GM12878 (cell line): ENCODE data around the gene SPAG9. TPM values are rescaled to one million over a fixed set of nuclear protein-coding genes. Genes with fewer than 3 reads are reported as not detected.

Experiments used
- ATAC-seq: fragments of 200-7000 bp; cut with Tn5 transposase; 3 replicates; pipeline ENCODE4 v1.9.1; 2020; ENCODE audit warnings: mild to moderate bottlenecking, moderate library complexity
- BruUV-seq: library from RNA; stranded (reverse); fragments of 400-500 nt; replicated peaks from 2 replicates; lab custom pipeline; 2021; lab: Mats Ljungman, UMichigan
- CTCF ChIA-PET: fragments of 300-600 bp; sonication (Branson Sonifier 250); formaldehyde crosslinking; extraction: SDS; loops from one replicate; lab custom pipeline; 2021; ENCODE audit warnings: inconsistent platforms; lab: Yijun Ruan, JAX
- POLR2A ChIA-PET: fragments of 350-600 bp; formaldehyde crosslinking; extraction: SDS; loops from one replicate; lab custom pipeline; 2021; ENCODE audit warnings: inconsistent platforms; lab: Charles Lee
- RAD21 ChIA-PET: fragments of 300-600 bp; sonication (Branson Sonifier 250); formaldehyde crosslinking; loops from one replicate; lab custom pipeline; 2023; ENCODE audit warnings: antibody characterized with exemption; ENCODE audit not compliant: unreplicated experiment; lab: Charles Lee
- SMC1A ChIA-PET: fragments of 300-600 bp; sonication (Branson Sonifier 250); formaldehyde crosslinking; loops from one replicate; lab custom pipeline; 2023; ENCODE audit not compliant: unreplicated experiment, uncharacterized antibody; lab: Charles Lee
- DNase-seq: peaks from one replicate; pipeline ENCODE4 v3.0.0-alpha.2; 2011; ENCODE audit warnings: low read depth, low spot score
- FAIRE-seq: peaks from 3 replicates; lab custom pipeline; 2011; peaks lifted over from hg19 to GRCh38; lab: Jason Lieb, UNC
- H2AFZ ChIP-seq: 2 replicates; pipeline ENCODE4 v1.6.0; 2011; ENCODE audit warnings: low read depth, low read length, control low read depth; ENCODE audit not compliant: control insufficient read depth
- H3K27ac ChIP-seq: 2 replicates; pipeline ENCODE4 v1.5.1; 2011; ENCODE audit warnings: control low read depth; ENCODE audit not compliant: control insufficient read depth, insufficient read depth
- H3K27me3 ChIP-seq, 2 experiments: replicated peaks in 1 of 2; 2 replicates each; pipeline versions ENCODE4 v1.6.0 to v1.6.1; 2011; ENCODE audit warnings: low read length in 1 of 2; ENCODE audit not compliant: control insufficient read depth in 2 of 2, insufficient read depth in 2 of 2
- H3K36me3 ChIP-seq, 2 experiments: 2 replicates each; pipeline ENCODE4 v1.5.1; 2011; ENCODE audit warnings: low read length in 1 of 2; ENCODE audit not compliant: control insufficient read depth in 2 of 2, insufficient read depth in 2 of 2
- H3K4me1 ChIP-seq: 2 replicates; pipeline ENCODE4 v1.6.1; 2011; ENCODE audit warnings: mild to moderate bottlenecking, low read length, moderate library complexity, mixed read lengths; ENCODE audit not compliant: control insufficient read depth, insufficient read depth
- H3K4me2 ChIP-seq: 2 replicates; pipeline ENCODE4 v1.6.0; 2011; ENCODE audit warnings: control low read depth; ENCODE audit not compliant: control insufficient read depth, insufficient read depth
- H3K4me3 ChIP-seq: fragments of 200-600 bp; sonication (generic); 2 replicates; pipeline ENCODE4 v1.5.1; 2016
- H3K79me2 ChIP-seq: 2 replicates; pipeline ENCODE4 v1.6.0; 2011; ENCODE audit warnings: low read length; ENCODE audit not compliant: control insufficient read depth, insufficient read depth
- H3K9ac ChIP-seq: 2 replicates; pipeline ENCODE4 v1.8.0; 2011; ENCODE audit warnings: low read length, control low read depth, mixed read lengths; ENCODE audit not compliant: control insufficient read depth, insufficient read depth
- H3K9me3 ChIP-seq: replicated peaks from 3 replicates; pipeline ENCODE4 v1.5.1; 2011; ENCODE audit warnings: mild to moderate bottlenecking, low read length; ENCODE audit not compliant: control insufficient read depth, insufficient read depth
- H4K20me1 ChIP-seq: 2 replicates; pipeline ENCODE4 v1.6.0; 2011; ENCODE audit not compliant: control insufficient read depth, insufficient read depth
- CEBPB ChIP-seq, 2 experiments: fragments of 150-350 bp in 1 of 2; IDR thresholded peaks; 2 replicates each; pipeline ENCODE4 v1.6.1; 2012 to 2014; ENCODE audit warnings: low read depth in 2 of 2, low read length in 2 of 2, borderline replicate concordance in 1 of 2, inconsistent platforms in 1 of 2
- CTCF ChIP-seq, 3 experiments: IDR thresholded peaks in 2 of 3; conservative IDR thresholded peaks in 1 of 3; 2 replicates each; pipeline ENCODE4 v1.5.1; 2011; ENCODE audit warnings: low read depth in 3 of 3, low read length in 3 of 3, mild to moderate bottlenecking in 3 of 3, control low read depth in 2 of 3, moderate library complexity in 2 of 3, inconsistent platforms in 1 of 3, mixed read lengths in 1 of 3; ENCODE audit not compliant: control insufficient read depth in 2 of 3, insufficient read depth in 1 of 3; ENCODE audit errors: extremely low read depth in 1 of 3
- ESRRA ChIP-seq: IDR thresholded peaks from 2 replicates; pipeline ENCODE4 v1.6.1; 2012; ENCODE audit warnings: mild to moderate bottlenecking, low read length, improper control_type of control experiment
- HSF1 ChIP-seq: fragments of 150-350 bp; IDR thresholded peaks from 2 replicates; pipeline ENCODE4 v1.6.1; 2014; ENCODE audit warnings: mild to moderate bottlenecking, low read depth, low read length
- LARP7 ChIP-seq: fragments of 450-650 bp; IDR thresholded peaks from 2 replicates; pipeline ENCODE4 v1.6.1; 2017; ENCODE audit warnings: mild to moderate bottlenecking
- NFIC ChIP-seq: IDR thresholded peaks from 2 replicates; pipeline ENCODE4 v1.6.1; 2012; ENCODE audit warnings: low read depth, mild to moderate bottlenecking, inconsistent platforms, low read length, moderate library complexity
- NR2C2 ChIP-seq: IDR thresholded peaks from 2 replicates; pipeline ENCODE4 v1.6.1; 2011; ENCODE audit warnings: borderline replicate concordance, low read depth; ENCODE audit not compliant: control insufficient read depth, insufficient read length
- POU2F2 ChIP-seq: IDR thresholded peaks from 3 replicates; pipeline ENCODE4 v1.6.1; 2011; ENCODE audit warnings: low read depth, mild to moderate bottlenecking, low read length, borderline replicate concordance
- WGBS: methylation state at CpG from one replicate; pipeline ENCODE4 v1.1.6; 2016; ENCODE audit warnings: low lambda C conversion rate; ENCODE audit not compliant: insufficient replicate concordance, insufficient coverage; ENCODE audit errors: missing lambda C conversion rate; 5-methylcytosine and 5-hydroxymethylcytosine counted together
- in situ Hi-C: fragments of 300-500 bp; cut with MboI; formaldehyde crosslinking; loops from 9 replicates; pipeline ENCODE4 v1.14.3; 2018; ENCODE audit warnings: mixed read lengths
- intact Hi-C: fragments of 100-400 bp; cut with micrococcal nuclease; formaldehyde crosslinking; loops from one replicate; pipeline ENCODE4 v1.14.2; 2022; ENCODE audit not compliant: unreplicated experiment
- polyA plus RNA-seq, 11 experiments: library from polyadenylated mRNA; depleted of rRNA in 4 of 11; unstranded in 6 of 11; stranded (reverse) in 5 of 11; fragments of >200 nt; fragmentation: Nextera tagmentation in 4 of 11; fragmentation: Illumina TruSeq in 1 of 11; extraction: Ambion mirVana in 4 of 11; extraction: Trizol in 1 of 11; gene quantifications; 1 replicate in 1 of 11; 2 replicates in 10 of 11; pipeline versions ENCODE4 v1.2.1 to v1.2.3, GENCODE V29; 2011 to 2016; ENCODE audit warnings: inconsistent platforms in 2 of 11, missing spikeins in 2 of 11, low read depth in 1 of 11
- total RNA-seq, 4 experiments: library from RNA; depleted of rRNA in 3 of 4; stranded (reverse); fragments of >200 nt in 3 of 4; fragmentation: Illumina TruSeq in 1 of 4; extraction: Trizol in 1 of 4; gene quantifications; 2 replicates each; pipeline versions ENCODE4 v1.2.1 to v1.2.3, GENCODE V29; 2013 to 2021

Gene SPAG9
- total and polyA plus RNA-seq, 10 of the 15 experiments (the other 5 are each of a cell fraction or from before 2014, with no cell fraction given) = 6.6 to 42.0 (median 24.9) TPM

- TF ChIP-seq HSF1 = no peak
- TF ChIP-seq LARP7 = no peak
- peak; percentile 61 for TF ChIP-seq NFIC
- TF ChIP-seq, all 136 proteins: peak for 10
Observed at GRCh38 chr17:51147650-51148049, 27.0 kb upstream of the SPAG9 start (continued).

DNA sequence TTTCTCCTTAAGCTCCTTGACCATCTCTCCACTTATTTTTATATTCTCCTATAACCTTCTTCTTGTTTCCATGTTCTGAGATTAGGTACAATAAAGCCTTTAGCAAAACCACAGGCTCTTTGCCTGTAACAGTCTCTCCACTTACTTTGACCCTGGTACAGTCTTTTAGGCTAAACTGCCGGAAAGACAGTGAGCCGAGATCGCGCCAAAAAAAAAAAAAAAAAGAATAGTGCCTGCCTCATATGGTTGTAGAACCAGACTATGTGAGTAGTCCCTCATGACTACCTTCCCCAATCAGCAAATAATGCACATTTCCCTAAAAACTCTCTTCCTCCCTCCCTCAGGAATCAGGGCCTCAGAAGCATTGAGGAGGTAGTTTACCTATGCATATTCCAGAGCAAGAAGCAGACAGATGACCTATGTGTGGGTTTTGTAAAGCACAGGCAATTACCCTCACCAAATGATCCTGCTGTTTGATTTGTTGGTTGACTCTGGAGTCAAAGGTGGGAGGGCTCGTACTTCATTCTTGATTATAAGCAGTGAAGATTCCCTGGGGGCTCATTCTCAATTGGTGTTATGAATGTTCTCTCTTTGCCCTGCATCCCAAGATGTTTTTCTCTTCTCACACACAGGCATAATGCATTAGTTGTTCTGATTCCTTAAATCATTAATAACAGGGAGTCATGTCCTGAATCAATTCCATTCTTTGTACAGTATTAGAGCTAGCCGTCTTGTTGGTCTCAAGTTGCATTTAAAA is 23.8 kb upstream of the SPAG9 start:
- Histone ChIP-seq H3K4me3 (no peak overlapping the region), H3K79me2 (no peaks in the 10 kb centered on the region), H3K4me1 (no peaks in the 10 kb centered on the region), H3K9me3 (no peaks in the 10 kb centered on the region), H3K36me3 (no peaks in the 10 kb centered on the region), H2AFZ (no peak overlapping the region), H3K9ac (no peak overlapping the region), H3K27me3 (no peaks in the 10 kb centered on the region), H3K27ac (no peak overlapping the region), H3K4me2 (no peak overlapping the region), H4K20me1 (no peaks in the 10 kb centered on the region)
- DNase-seq (no peak), FAIRE-seq (no peak), ATAC-seq (no peak)
- 90% methylated on average over 4 of the region's 6 CpGs for WGBS
- in situ Hi-C loops = no loop called here
- RAD21 ChIA-PET = no interaction called here
- CTCF ChIA-PET = no interaction called here
- intact Hi-C loops = no loop called here
- no peak for TF ChIP-seq POU2F2
- no peak for TF ChIP-seq CTCF (IDR thresholded peaks at IDR 0.05 in 2 of 3, conservative IDR thresholded peaks at IDR 0.05 in 1 of 3; ENCODE audit: control insufficient read depth in 2 of 3, extremely low read depth in 1 of 3, insufficient read depth in 1 of 3, low read depth in 3 of 3, low read length in 3 of 3)
- TF ChIP-seq ESRRA = no peak
- no peak for TF ChIP-seq CEBPB (IDR thresholded peaks at IDR 0.05; ENCODE audit: borderline replicate concordance in 1 of 2, low read depth in 2 of 2, low read length in 2 of 2)
- no peak for TF ChIP-seq NR2C2
- SMC1A ChIA-PET = interaction anchor here (1.1 kb wide), 1 partner anchor 96 kb away, joined by 3 read pairs; no protein-coding TSS in a partner anchor
- POLR2A ChIA-PET = interaction anchor here (1.0 kb wide), 1 partner anchor 12 kb away, joined by 3 read pairs; no protein-coding TSS in a partner anchor
- BruUV-seq = no TSS peak
